Keratinocyte (primary cell): ENCODE results near the gene KMT5B. TPM values are rescaled to one million over a fixed set of nuclear protein-coding genes. Genes with fewer than 3 reads are reported as not detected.

ENCODE experiments used
- DNase-seq: peaks from one replicate; pipeline ENCODE4 v3.0.0-alpha.2; 2011; ENCODE audit warnings: low read depth, missing footprints, low spot score
- FAIRE-seq: peaks from 2 replicates; lab custom pipeline; 2011; peaks lifted over from hg19 to GRCh38; lab: Jason Lieb, UNC
- H2AFZ ChIP-seq: 2 replicates; pipeline ENCODE4 v1.6.0; 2012; ENCODE audit warnings: low read length, control low read depth, inconsistent platforms; ENCODE audit not compliant: control insufficient read depth
- H3K27ac ChIP-seq: 2 replicates; pipeline ENCODE4 v1.5.1; 2011; ENCODE audit warnings: low read length; ENCODE audit not compliant: control insufficient read depth, insufficient read depth
- H3K27me3 ChIP-seq: 3 replicates; pipeline ENCODE4 v1.6.0; 2011; ENCODE audit warnings: low read length; ENCODE audit not compliant: control insufficient read depth, insufficient read depth; ENCODE audit errors: extremely low read depth
- H3K36me3 ChIP-seq, 2 experiments: 2 replicates in 1 of 2; 3 replicates in 1 of 2; pipeline ENCODE4 v1.5.1; 2011; ENCODE audit warnings: low read length in 2 of 2, mild to moderate bottlenecking in 1 of 2; ENCODE audit not compliant: control insufficient read depth in 2 of 2, insufficient read depth in 2 of 2; ENCODE audit errors: extremely low read depth in 1 of 2
- H3K4me1 ChIP-seq: 3 replicates; pipeline ENCODE4 v1.5.1; 2011; ENCODE audit warnings: low read length; ENCODE audit not compliant: control insufficient read depth, insufficient read depth; ENCODE audit errors: extremely low read depth
- H3K4me2 ChIP-seq: 3 replicates; pipeline ENCODE4 v1.6.0; 2011; ENCODE audit warnings: low read depth, low read length; ENCODE audit not compliant: control insufficient read depth, insufficient read depth; ENCODE audit errors: extremely low read depth
- H3K4me3 ChIP-seq, 3 experiments: fragments of 200-600 bp in 1 of 3; sonication (generic) in 1 of 3; 2 replicates in 2 of 3; 3 replicates in 1 of 3; pipeline ENCODE4 v1.5.1; 2011 to 2016; ENCODE audit warnings: low read length in 3 of 3, mild to moderate bottlenecking in 3 of 3, control low read depth in 2 of 3, inconsistent platforms in 1 of 3, low read depth in 1 of 3, mixed read lengths in 1 of 3, mixed run types in 1 of 3, moderate library complexity in 1 of 3; ENCODE audit not compliant: control insufficient read depth in 2 of 3, insufficient read depth in 2 of 3; ENCODE audit errors: extremely low read depth in 1 of 3
- H3K79me2 ChIP-seq: 2 replicates; pipeline ENCODE4 v1.6.0; 2012; ENCODE audit warnings: low read length; ENCODE audit not compliant: control insufficient read depth, insufficient read depth
- H3K9ac ChIP-seq: 3 replicates; pipeline ENCODE4 v1.6.0; 2011; ENCODE audit warnings: low read length; ENCODE audit not compliant: control insufficient read depth, insufficient read depth; ENCODE audit errors: extremely low read depth
- H3K9me1 ChIP-seq: 3 replicates; pipeline ENCODE4 v1.6.0; 2011; ENCODE audit warnings: low read length; ENCODE audit not compliant: control insufficient read depth, insufficient read depth; ENCODE audit errors: extremely low read depth
- H3K9me3 ChIP-seq: 2 replicates; pipeline ENCODE4 v1.5.1; 2012; ENCODE audit warnings: low read depth, low read length; ENCODE audit not compliant: control insufficient read depth
- H4K20me1 ChIP-seq: 3 replicates; pipeline ENCODE4 v1.6.0; 2011; ENCODE audit warnings: low read length; ENCODE audit not compliant: control insufficient read depth, insufficient read depth; ENCODE audit errors: extremely low read depth
- EZH2 ChIP-seq: IDR thresholded peaks from one replicate; pipeline ENCODE4 v1.6.1; 2012; ENCODE audit warnings: inconsistent platforms, mild to moderate bottlenecking, low read length, moderate library complexity
- dilution Hi-C: fragments of 300-500 bp; cut with MboI; formaldehyde crosslinking; loops from one replicate; pipeline ENCODE4 v1.7.0; 2020; ENCODE audit warnings: low sequenced_read_pairs; ENCODE audit not compliant: extremely low pct_ligation_motif_present
- polyA plus RNA-seq, 5 experiments: library from polyadenylated mRNA; depleted of rRNA in 3 of 5; stranded (reverse) in 3 of 5; stranded (forward) in 1 of 5; unstranded in 1 of 5; fragments of >200 nt; gene quantifications; 1 replicate in 1 of 5; 2 replicates in 3 of 5; 3 replicates in 1 of 5; pipeline versions ENCODE4 v1.2.1 to v1.2.3, GENCODE V29; 2011 to 2012; ENCODE audit warnings: missing spikeins in 2 of 5, low read depth in 1 of 5, low replicate concordance in 1 of 5
- TF ChIP-seq, protein P1 (sequence below), 3 experiments: IDR thresholded peaks in 1 of 3; conservative IDR thresholded peaks in 1 of 3; optimal IDR thresholded peaks in 1 of 3; 2 replicates in 2 of 3; 3 replicates in 1 of 3; pipeline versions ENCODE3 to v1.5.1; 2011; ENCODE audit warnings: low read length in 3 of 3, mild to moderate bottlenecking in 3 of 3, moderate library complexity in 2 of 3, control low read depth in 1 of 3, inconsistent platforms in 1 of 3; ENCODE audit not compliant: insufficient read depth in 2 of 3; ENCODE audit errors: extremely low read depth in 1 of 3

Gene KMT5B
- polyA plus RNA-seq, 1 donor (not counting 4 experiments of a cell fraction or from before 2014, with no cell fraction given), result 17.2 TPM

GRCh38 chr11:68256331-68256741, 43.2 kb upstream of the KMT5B start:
- Histone ChIP-seq H3K27me3 (no peaks in the 10 kb centered on the region), H2AFZ (no peak overlapping the region), H3K4me2 (no peak overlapping the region), H3K36me3 (peaks cover 0 to 10% of the 10 kb centered on the region in 2 experiments), H4K20me1 (no peaks in the 10 kb centered on the region), H3K9ac (no peak overlapping the region), H3K79me2 (no peaks in the 10 kb centered on the region), H3K9me1 (no peaks in the 10 kb centered on the region), H3K9me3 (no peaks in the 10 kb centered on the region), H3K27ac (no peak overlapping the region), H3K4me1 (peaks cover 3% of the 10 kb centered on the region), H3K4me3 (no peak overlapping the region)
- DNase-seq (no peak), FAIRE-seq (no peak)
- no peak for TF ChIP-seq EZH2
- TF ChIP-seq, protein P1, sequence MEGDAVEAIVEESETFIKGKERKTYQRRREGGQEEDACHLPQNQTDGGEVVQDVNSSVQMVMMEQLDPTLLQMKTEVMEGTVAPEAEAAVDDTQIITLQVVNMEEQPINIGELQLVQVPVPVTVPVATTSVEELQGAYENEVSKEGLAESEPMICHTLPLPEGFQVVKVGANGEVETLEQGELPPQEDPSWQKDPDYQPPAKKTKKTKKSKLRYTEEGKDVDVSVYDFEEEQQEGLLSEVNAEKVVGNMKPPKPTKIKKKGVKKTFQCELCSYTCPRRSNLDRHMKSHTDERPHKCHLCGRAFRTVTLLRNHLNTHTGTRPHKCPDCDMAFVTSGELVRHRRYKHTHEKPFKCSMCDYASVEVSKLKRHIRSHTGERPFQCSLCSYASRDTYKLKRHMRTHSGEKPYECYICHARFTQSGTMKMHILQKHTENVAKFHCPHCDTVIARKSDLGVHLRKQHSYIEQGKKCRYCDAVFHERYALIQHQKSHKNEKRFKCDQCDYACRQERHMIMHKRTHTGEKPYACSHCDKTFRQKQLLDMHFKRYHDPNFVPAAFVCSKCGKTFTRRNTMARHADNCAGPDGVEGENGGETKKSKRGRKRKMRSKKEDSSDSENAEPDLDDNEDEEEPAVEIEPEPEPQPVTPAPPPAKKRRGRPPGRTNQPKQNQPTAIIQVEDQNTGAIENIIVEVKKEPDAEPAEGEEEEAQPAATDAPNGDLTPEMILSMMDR (optimal IDR thresholded peaks at IDR 0.05 in 1 of 3, IDR thresholded peaks at IDR 0.05 in 1 of 3, conservative IDR thresholded peaks at IDR 0.05 in 1 of 3; ENCODE audit: extremely low read depth in 1 of 3, insufficient read depth in 2 of 3, low read length in 3 of 3), result no peak
- dilution Hi-C loops, result no loop called here

GRCh38 chr11:68255526-68255925, 42.4 kb upstream of the KMT5B start:
- Histone ChIP-seq H3K36me3 (peaks cover 0 to 2% of the 10 kb centered on the region in 2 experiments), H3K79me2 (no peaks in the 10 kb centered on the region), H3K9ac (no peak overlapping the region), H3K4me2 (no peak overlapping the region), H3K4me3 (no peak overlapping the region), H3K27ac (no peak overlapping the region), H4K20me1 (no peaks in the 10 kb centered on the region), H2AFZ (no peak overlapping the region), H3K9me1 (no peaks in the 10 kb centered on the region), H3K9me3 (no peaks in the 10 kb centered on the region), H3K27me3 (no peaks in the 10 kb centered on the region), H3K4me1 (peaks cover 3% of the 10 kb centered on the region)
- FAIRE-seq (no peak), DNase-seq (no peak)
- TF ChIP-seq EZH2, result no peak
- TF ChIP-seq, protein P1 (optimal IDR thresholded peaks at IDR 0.05 in 1 of 3, IDR thresholded peaks at IDR 0.05 in 1 of 3, conservative IDR thresholded peaks at IDR 0.05 in 1 of 3; ENCODE audit: extremely low read depth in 1 of 3, insufficient read depth in 2 of 3, low read length in 3 of 3), result no peak
- dilution Hi-C loops, result no loop called here
